ENCODE results near the gene DUSP19. TPM values are rescaled to one million over a fixed set of nuclear protein-coding genes. Genes with fewer than 3 reads are reported as not detected.

DUSP19 gene
- polyA plus RNA-seq, 1 donor (not counting 4 experiments of a cell fraction or from before 2014, with no cell fraction given) = 1.1 TPM

DNA sequence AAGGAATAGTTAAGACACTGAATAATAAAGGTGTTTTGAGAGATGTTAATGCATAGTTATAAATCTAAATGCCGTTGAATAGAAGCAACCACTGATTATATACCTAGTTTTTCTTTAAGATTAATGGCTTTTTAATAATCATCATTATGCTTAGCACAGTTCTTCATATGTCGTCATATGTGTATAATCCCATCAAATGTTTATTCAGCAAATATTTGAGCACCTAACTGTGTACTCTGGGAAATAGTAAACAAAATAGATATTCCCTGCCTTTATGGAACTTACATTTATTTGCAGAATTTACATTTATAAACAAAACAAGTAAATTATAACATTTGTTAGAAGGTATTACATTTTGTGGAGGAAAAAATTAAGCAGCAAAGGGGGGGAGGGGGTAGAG, 55.5 kb downstream of the DUSP19 start:
- no peaks in the 10 kb centered on the region for H3K27me3 ChIP-seq (ENCODE audit: control insufficient read depth, extremely low read depth, insufficient read depth, low read length)
- no peak for DNase-seq (ENCODE audit: low read depth, low spot score)
- H3K9me1 ChIP-seq (ENCODE audit: control insufficient read depth, extremely low read depth, insufficient read depth, low read length) = no peaks in the 10 kb centered on the region
- dilution Hi-C loops (cut with MboI; ENCODE audit: extremely low pct_ligation_motif_present, low sequenced_read_pairs) = no loop called here
- no peak overlapping the region for H3K4me3 ChIP-seq (ENCODE audit: control insufficient read depth in 2 of 3, extremely low read depth in 1 of 3, insufficient read depth in 2 of 3, low read depth in 1 of 3, low read length in 3 of 3)
- TF ChIP-seq EZH2 (IDR thresholded peaks at IDR 0.05; ENCODE audit: low read length) = no peak
- TF ChIP-seq, protein P1, sequence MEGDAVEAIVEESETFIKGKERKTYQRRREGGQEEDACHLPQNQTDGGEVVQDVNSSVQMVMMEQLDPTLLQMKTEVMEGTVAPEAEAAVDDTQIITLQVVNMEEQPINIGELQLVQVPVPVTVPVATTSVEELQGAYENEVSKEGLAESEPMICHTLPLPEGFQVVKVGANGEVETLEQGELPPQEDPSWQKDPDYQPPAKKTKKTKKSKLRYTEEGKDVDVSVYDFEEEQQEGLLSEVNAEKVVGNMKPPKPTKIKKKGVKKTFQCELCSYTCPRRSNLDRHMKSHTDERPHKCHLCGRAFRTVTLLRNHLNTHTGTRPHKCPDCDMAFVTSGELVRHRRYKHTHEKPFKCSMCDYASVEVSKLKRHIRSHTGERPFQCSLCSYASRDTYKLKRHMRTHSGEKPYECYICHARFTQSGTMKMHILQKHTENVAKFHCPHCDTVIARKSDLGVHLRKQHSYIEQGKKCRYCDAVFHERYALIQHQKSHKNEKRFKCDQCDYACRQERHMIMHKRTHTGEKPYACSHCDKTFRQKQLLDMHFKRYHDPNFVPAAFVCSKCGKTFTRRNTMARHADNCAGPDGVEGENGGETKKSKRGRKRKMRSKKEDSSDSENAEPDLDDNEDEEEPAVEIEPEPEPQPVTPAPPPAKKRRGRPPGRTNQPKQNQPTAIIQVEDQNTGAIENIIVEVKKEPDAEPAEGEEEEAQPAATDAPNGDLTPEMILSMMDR (optimal IDR thresholded peaks at IDR 0.05 in 1 of 3, IDR thresholded peaks at IDR 0.05 in 1 of 3, conservative IDR thresholded peaks at IDR 0.05 in 1 of 3; ENCODE audit: extremely low read depth in 1 of 3, insufficient read depth in 2 of 3, low read length in 3 of 3) = no peak
- H3K36me3 ChIP-seq (ENCODE audit: control insufficient read depth in 2 of 2, extremely low read depth in 1 of 2, insufficient read depth in 2 of 2, low read length in 2 of 2) = peaks cover 2 to 8% of the 10 kb centered on the region in 2 experiments
- no peak overlapping the region for H3K4me2 ChIP-seq (ENCODE audit: control insufficient read depth, extremely low read depth, insufficient read depth, low read depth, low read length)
- H3K27ac ChIP-seq (ENCODE audit: control insufficient read depth, insufficient read depth, low read length) = no peak overlapping the region
- no peak overlapping the region for H2AFZ ChIP-seq (ENCODE audit: control insufficient read depth, low read length)
- H3K9ac ChIP-seq (ENCODE audit: control insufficient read depth, extremely low read depth, insufficient read depth, low read length) = no peak overlapping the region
- H4K20me1 ChIP-seq (ENCODE audit: control insufficient read depth, extremely low read depth, insufficient read depth, low read length) = no peaks in the 10 kb centered on the region
- H3K4me1 ChIP-seq (ENCODE audit: control insufficient read depth, extremely low read depth, insufficient read depth, low read length) = no peaks in the 10 kb centered on the region
- peaks cover 30% of the 10 kb centered on the region for H3K79me2 ChIP-seq (ENCODE audit: control insufficient read depth, insufficient read depth, low read length)
- no peak for FAIRE-seq
- H3K9me3 ChIP-seq (ENCODE audit: control insufficient read depth, low read depth, low read length) = no peaks in the 10 kb centered on the region

DNA sequence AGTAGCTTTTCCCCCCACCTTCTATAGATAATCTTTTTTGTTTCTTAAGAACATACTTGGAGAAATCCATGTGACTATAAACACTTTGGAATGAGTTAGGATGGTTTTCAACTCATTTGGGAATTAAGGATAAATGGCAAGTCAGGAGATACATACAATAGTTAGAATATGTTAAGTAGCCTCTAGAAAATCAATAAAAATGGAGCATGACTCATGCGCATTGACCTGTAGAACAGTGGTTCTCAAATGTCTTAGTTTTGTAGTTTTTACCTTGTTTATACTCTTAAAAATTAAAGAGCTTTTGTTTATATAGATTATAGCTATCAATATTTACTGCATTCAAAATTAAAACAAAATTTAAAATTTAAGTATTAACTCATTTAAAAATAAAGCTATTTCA, 70.4 kb downstream of the DUSP19 start:
- Histone ChIP-seq H4K20me1 (ENCODE audit: control insufficient read depth, extremely low read depth, insufficient read depth, low read length) (no peaks in the 10 kb centered on the region), H3K27me3 (ENCODE audit: control insufficient read depth, extremely low read depth, insufficient read depth, low read length) (no peaks in the 10 kb centered on the region), H3K79me2 (ENCODE audit: control insufficient read depth, insufficient read depth, low read length) (peaks cover 16% of the 10 kb centered on the region), H3K36me3 (ENCODE audit: control insufficient read depth in 2 of 2, extremely low read depth in 1 of 2, insufficient read depth in 2 of 2, low read length in 2 of 2) (peaks cover 0 to 10% of the 10 kb centered on the region in 2 experiments), H2AFZ (ENCODE audit: control insufficient read depth, low read length) (no peak overlapping the region), H3K4me1 (ENCODE audit: control insufficient read depth, extremely low read depth, insufficient read depth, low read length) (no peaks in the 10 kb centered on the region), H3K9ac (ENCODE audit: control insufficient read depth, extremely low read depth, insufficient read depth, low read length) (no peak overlapping the region), H3K4me3 (ENCODE audit: control insufficient read depth in 2 of 3, extremely low read depth in 1 of 3, insufficient read depth in 2 of 3, low read depth in 1 of 3, low read length in 3 of 3) (no peak overlapping the region), H3K27ac (ENCODE audit: control insufficient read depth, insufficient read depth, low read length) (no peak overlapping the region), H3K4me2 (ENCODE audit: control insufficient read depth, extremely low read depth, insufficient read depth, low read depth, low read length) (no peak overlapping the region), H3K9me3 (ENCODE audit: control insufficient read depth, low read depth, low read length) (no peaks in the 10 kb centered on the region), H3K9me1 (ENCODE audit: control insufficient read depth, extremely low read depth, insufficient read depth, low read length) (no peaks in the 10 kb centered on the region)
- FAIRE-seq = no peak
- DNase-seq (ENCODE audit: low read depth, low spot score) = no peak
- TF ChIP-seq EZH2 (IDR thresholded peaks at IDR 0.05; ENCODE audit: low read length) = no peak
- TF ChIP-seq, protein P1 (optimal IDR thresholded peaks at IDR 0.05 in 1 of 3, IDR thresholded peaks at IDR 0.05 in 1 of 3, conservative IDR thresholded peaks at IDR 0.05 in 1 of 3; ENCODE audit: extremely low read depth in 1 of 3, insufficient read depth in 2 of 3, low read length in 3 of 3) = no peak
- dilution Hi-C loops (cut with MboI; ENCODE audit: extremely low pct_ligation_motif_present, low sequenced_read_pairs) = no loop called here

Measured in keratinocyte (primary cell).